ENCODE measurements around the gene FAM72D.
"Not testable (repeated sequence)": the region's sequence is repeated elsewhere in the genome, so short reads cannot be mapped to it uniquely, and the experiment has no call there.

The FAM72D gene

DNA sequence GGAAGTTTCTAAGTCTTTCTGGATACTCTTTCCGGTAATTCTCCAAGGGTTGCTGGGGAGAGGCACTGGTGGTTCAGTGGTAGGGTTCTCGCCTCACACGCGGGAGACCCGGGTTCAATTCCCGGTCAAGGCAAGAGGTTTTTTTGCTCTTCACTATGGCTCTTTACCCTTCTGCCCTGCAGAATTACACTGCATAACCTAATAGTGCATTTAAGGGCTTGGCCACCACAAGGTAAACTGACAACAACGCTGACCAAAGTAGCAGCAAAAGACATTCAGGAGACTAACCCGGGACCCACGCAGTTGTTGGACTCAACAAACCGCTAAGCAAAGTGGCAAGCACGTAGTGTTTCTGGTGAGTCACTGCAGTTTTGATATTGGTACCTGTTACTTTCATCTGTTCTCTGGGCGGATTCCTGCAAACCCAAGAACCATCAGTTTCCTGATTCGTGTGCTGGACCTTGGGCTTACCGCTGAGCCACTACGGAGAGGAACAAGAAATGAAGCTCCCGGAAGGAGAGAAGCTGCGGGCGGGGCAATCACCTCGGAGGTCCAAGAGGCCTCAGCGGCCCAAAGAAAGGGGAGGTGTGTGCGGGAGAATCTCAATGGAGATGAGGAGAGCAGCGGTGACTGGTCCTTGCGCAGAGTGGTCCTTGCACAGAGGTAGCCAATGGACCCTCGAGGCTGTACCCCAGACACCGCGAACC, 65.4 kb downstream of the FAM72D start:
- H3K4me1 Mint-ChIP-seq (ENCODE audit: low read depth); H3K36me3 Mint-ChIP-seq; H3K9me3 Mint-ChIP-seq (ENCODE audit: low read depth); H3K27me3 Mint-ChIP-seq; H3K4me3 Mint-ChIP-seq; H3K27ac Mint-ChIP-seq: not testable (repeated sequence)
